ENCODE results near the gene L2HGDH.

- TF ChIP-seq POLR2A (IDR thresholded peaks at IDR 0.05) = no peak
- TF ChIP-seq, protein P1, sequence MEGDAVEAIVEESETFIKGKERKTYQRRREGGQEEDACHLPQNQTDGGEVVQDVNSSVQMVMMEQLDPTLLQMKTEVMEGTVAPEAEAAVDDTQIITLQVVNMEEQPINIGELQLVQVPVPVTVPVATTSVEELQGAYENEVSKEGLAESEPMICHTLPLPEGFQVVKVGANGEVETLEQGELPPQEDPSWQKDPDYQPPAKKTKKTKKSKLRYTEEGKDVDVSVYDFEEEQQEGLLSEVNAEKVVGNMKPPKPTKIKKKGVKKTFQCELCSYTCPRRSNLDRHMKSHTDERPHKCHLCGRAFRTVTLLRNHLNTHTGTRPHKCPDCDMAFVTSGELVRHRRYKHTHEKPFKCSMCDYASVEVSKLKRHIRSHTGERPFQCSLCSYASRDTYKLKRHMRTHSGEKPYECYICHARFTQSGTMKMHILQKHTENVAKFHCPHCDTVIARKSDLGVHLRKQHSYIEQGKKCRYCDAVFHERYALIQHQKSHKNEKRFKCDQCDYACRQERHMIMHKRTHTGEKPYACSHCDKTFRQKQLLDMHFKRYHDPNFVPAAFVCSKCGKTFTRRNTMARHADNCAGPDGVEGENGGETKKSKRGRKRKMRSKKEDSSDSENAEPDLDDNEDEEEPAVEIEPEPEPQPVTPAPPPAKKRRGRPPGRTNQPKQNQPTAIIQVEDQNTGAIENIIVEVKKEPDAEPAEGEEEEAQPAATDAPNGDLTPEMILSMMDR (IDR thresholded peaks at IDR 0.05 in 4 of 5, conservative IDR thresholded peaks at IDR 0.05 in 1 of 5) = no peak
Measured at GRCh38 chr14:50320283-50320682, 8.3 kb upstream of the L2HGDH start.

All from gastrocnemius medialis (tissue), 4 donors.